Trophoblast cell (in vitro differentiated cells and primary cell): ENCODE data around the gene ARHGAP31.

Experiments
- DNase-seq, 2 donors: peaks; one replicate each; pipeline ENCODE4 v3.0.0-alpha.2; 2016
- H2AFZ ChIP-seq: 2 replicates; pipeline ENCODE4 v1.6.1; 2013; ENCODE audit warnings: low read length, moderate library complexity, mild to moderate bottlenecking; ENCODE audit not compliant: insufficient read depth, poor library complexity
- H2AK5ac ChIP-seq: 2 replicates; pipeline ENCODE4 v1.6.1; 2013; ENCODE audit warnings: mild to moderate bottlenecking, low read length
- H2BK120ac ChIP-seq: 2 replicates; pipeline ENCODE4 v1.6.1; 2013; ENCODE audit warnings: low read length, mild to moderate bottlenecking, moderate library complexity; ENCODE audit not compliant: insufficient read depth, poor library complexity
- H2BK12ac ChIP-seq: 2 replicates; pipeline ENCODE4 v1.6.1; 2013; ENCODE audit warnings: mild to moderate bottlenecking, low read length, moderate library complexity
- H2BK5ac ChIP-seq: 2 replicates; pipeline ENCODE4 v1.6.1; 2013; ENCODE audit warnings: low read length, low read depth, moderate library complexity, mild to moderate bottlenecking; ENCODE audit not compliant: poor library complexity
- H3K14ac ChIP-seq: 2 replicates; pipeline ENCODE4 v1.6.1; 2013; ENCODE audit warnings: mild to moderate bottlenecking, low read length
- H3K18ac ChIP-seq: 2 replicates; pipeline ENCODE4 v1.6.1; 2013; ENCODE audit warnings: mild to moderate bottlenecking, low read length
- H3K23ac ChIP-seq: 2 replicates; pipeline ENCODE4 v1.6.1; 2013; ENCODE audit warnings: low read length
- H3K27ac ChIP-seq: 2 replicates; pipeline ENCODE4 v1.5.1; 2013; ENCODE audit warnings: low read depth, mild to moderate bottlenecking, inconsistent platforms, low read length, moderate library complexity
- H3K27me3 ChIP-seq: 2 replicates; pipeline ENCODE4 v1.6.1; 2013; ENCODE audit warnings: inconsistent platforms, mild to moderate bottlenecking, low read length, moderate library complexity; ENCODE audit not compliant: insufficient read depth
- H3K36me3 ChIP-seq, 2 experiments: 1 replicate in 1 of 2; 2 replicates in 1 of 2; pipeline ENCODE4 v1.6.1; 2013; ENCODE audit warnings: low read length in 2 of 2, mild to moderate bottlenecking in 2 of 2, moderate library complexity in 1 of 2; ENCODE audit not compliant: insufficient read depth in 2 of 2, control insufficient read depth in 1 of 2
- H3K4ac ChIP-seq: 2 replicates; pipeline ENCODE4 v1.6.1; 2013; ENCODE audit warnings: low read depth, mild to moderate bottlenecking, low read length, moderate library complexity
- H3K4me1 ChIP-seq, 2 experiments: 1 replicate in 1 of 2; 2 replicates in 1 of 2; pipeline ENCODE4 v1.6.1; 2013; ENCODE audit warnings: low read length in 2 of 2, mild to moderate bottlenecking in 2 of 2, moderate library complexity in 1 of 2; ENCODE audit not compliant: insufficient read depth in 2 of 2, control insufficient read depth in 1 of 2
- H3K4me2 ChIP-seq: 2 replicates; pipeline ENCODE4 v1.6.1; 2013; ENCODE audit warnings: inconsistent platforms, mild to moderate bottlenecking, low read length, moderate library complexity
- H3K4me3 ChIP-seq: 2 replicates; pipeline ENCODE4 v1.5.1; 2013; ENCODE audit warnings: mild to moderate bottlenecking, low read depth, low read length, inconsistent platforms
- H3K79me1 ChIP-seq: one replicate; pipeline ENCODE4 v1.6.1; 2013; ENCODE audit warnings: low read length
- H3K79me2 ChIP-seq: 2 replicates; pipeline ENCODE4 v1.6.1; 2013; ENCODE audit warnings: low read length, mild to moderate bottlenecking; ENCODE audit not compliant: control insufficient read depth, insufficient read depth, poor library complexity
- H3K9ac ChIP-seq: 2 replicates; pipeline ENCODE4 v1.6.1; 2013; ENCODE audit warnings: mild to moderate bottlenecking, low read length
- H3K9me3 ChIP-seq: 2 replicates; pipeline ENCODE4 v1.6.1; 2013; ENCODE audit warnings: low read depth, mild to moderate bottlenecking, control low read depth, inconsistent platforms, low read length; ENCODE audit not compliant: insufficient read depth
- H4K12ac ChIP-seq: 2 replicates; pipeline ENCODE4 v1.6.1; 2013; ENCODE audit warnings: low read depth, mild to moderate bottlenecking, low read length, moderate library complexity
- H4K8ac ChIP-seq: 2 replicates; pipeline ENCODE4 v1.6.1; 2013; ENCODE audit warnings: low read depth, mild to moderate bottlenecking, low read length, moderate library complexity
- H4K91ac ChIP-seq: one replicate; pipeline ENCODE4 v1.6.1; 2013; ENCODE audit warnings: low read depth, mild to moderate bottlenecking, low read length, moderate library complexity
- WGBS: extraction: QIAGEN DNeasy Blood & Tissue Kit; methylation state at CpG from one replicate; pipeline ENCODE4 v1.1.7; 2013; ENCODE audit warnings: missing lambda C conversion rate; ENCODE audit not compliant: insufficient read length, insufficient coverage; ENCODE audit errors: extremely low coverage; 5-methylcytosine and 5-hydroxymethylcytosine counted together

ARHGAP31 gene

GRCh38 chr3:119428538-119428937 is 134.4 kb downstream of the ARHGAP31 start:
- Histone ChIP-seq H3K14ac (no peak overlapping the region), H3K79me2 (no peaks in the 10 kb centered on the region), H3K79me1 (no peaks in the 10 kb centered on the region), H4K8ac (no peak overlapping the region), H3K4ac (no peak overlapping the region), H2BK12ac (no peak overlapping the region), H3K27ac (no peak overlapping the region), H4K12ac (no peak overlapping the region), H3K18ac (no peak overlapping the region), H2AFZ (no peak overlapping the region), H3K23ac (no peak overlapping the region), H3K4me3 (no peak overlapping the region), H3K36me3 (peaks cover 2 to 14% of the 10 kb centered on the region in 2 experiments), H3K4me2 (no peak overlapping the region), H3K9ac (no peak overlapping the region), H2AK5ac (no peak overlapping the region), H3K9me3 (no peaks in the 10 kb centered on the region), H2BK5ac (no peak overlapping the region), H3K27me3 (no peaks in the 10 kb centered on the region), H3K4me1 (no peaks in the 10 kb centered on the region), H2BK120ac (no peak overlapping the region), H4K91ac (no peak overlapping the region)
- WGBS = no CpG with 5 or more reads among the region's 1 CpG
- DNase-seq = no peak

GRCh38 chr3:119433613-119434325 is 139.6 kb downstream of the ARHGAP31 start:
- no peak overlapping the region for H3K4me2 ChIP-seq
- H3K79me2 ChIP-seq = no peaks in the 10 kb centered on the region
- no peaks in the 10 kb centered on the region for H3K9me3 ChIP-seq
- H2BK5ac ChIP-seq = no peak overlapping the region
- H3K27ac ChIP-seq = no peak overlapping the region
- H2BK12ac ChIP-seq = no peak overlapping the region
- H4K12ac ChIP-seq = no peak overlapping the region
- peak in 1 of 2 donors; percentile 42 for DNase-seq
- H3K9ac ChIP-seq = no peak overlapping the region
- no peak overlapping the region for H2AFZ ChIP-seq
- H4K8ac ChIP-seq = no peak overlapping the region
- H3K4ac ChIP-seq = no peak overlapping the region
- H2AK5ac ChIP-seq = no peak overlapping the region
- no peaks in the 10 kb centered on the region for H3K79me1 ChIP-seq
- WGBS = no CpG with 5 or more reads among the region's 3 CpGs
- no peak overlapping the region for H3K18ac ChIP-seq
- no peak overlapping the region for H3K4me3 ChIP-seq
- H4K91ac ChIP-seq = no peak overlapping the region
- no peaks in the 10 kb centered on the region for H3K27me3 ChIP-seq
- H3K23ac ChIP-seq = no peak overlapping the region
- no peak overlapping the region for H2BK120ac ChIP-seq
- no peak overlapping the region for H3K14ac ChIP-seq
- peaks cover 14 to 39% of the 10 kb centered on the region in 2 experiments for H3K36me3 ChIP-seq
- H3K4me1 ChIP-seq = peaks cover 0 to 2% of the 10 kb centered on the region in 2 experiments

- Histone ChIP-seq H3K36me3 (peaks cover 15 to 38% of the 10 kb centered on the region in 2 experiments), H3K27ac (no peak overlapping the region), H3K9ac (no peak overlapping the region), H3K4me3 (no peak overlapping the region), H2BK5ac (no peak overlapping the region), H3K27me3 (no peaks in the 10 kb centered on the region), H3K79me2 (no peaks in the 10 kb centered on the region), H3K23ac (no peak overlapping the region), H3K9me3 (no peaks in the 10 kb centered on the region), H3K4ac (no peak overlapping the region), H2BK120ac (no peak overlapping the region), H4K91ac (no peak overlapping the region), H2AK5ac (no peak overlapping the region), H3K14ac (no peak overlapping the region), H3K4me1 (peaks cover 0 to 2% of the 10 kb centered on the region in 2 experiments), H3K79me1 (no peaks in the 10 kb centered on the region), H4K8ac (no peak overlapping the region), H4K12ac (no peak overlapping the region), H3K4me2 (no peak overlapping the region), H2AFZ (no peak overlapping the region), H3K18ac (no peak overlapping the region), H2BK12ac (no peak overlapping the region)
- no CpG with 5 or more reads among the region's 4 CpGs for WGBS
- DNase-seq = no peak
Measured at GRCh38 chr3:119434703-119435102, 140.5 kb downstream of the ARHGAP31 start.

GRCh38 chr3:119436977-119437376 is 142.8 kb downstream of the ARHGAP31 start:
- no peak overlapping the region for H3K4ac ChIP-seq
- peaks cover 0 to 2% of the 10 kb centered on the region in 2 experiments for H3K4me1 ChIP-seq
- H3K4me3 ChIP-seq = no peak overlapping the region
- no peak overlapping the region for H2AFZ ChIP-seq
- peaks cover 17 to 32% of the 10 kb centered on the region in 2 experiments for H3K36me3 ChIP-seq
- no peaks in the 10 kb centered on the region for H3K79me1 ChIP-seq
- no peak overlapping the region for H4K12ac ChIP-seq
- H2BK12ac ChIP-seq = no peak overlapping the region
- H3K79me2 ChIP-seq = no peaks in the 10 kb centered on the region
- H4K8ac ChIP-seq = no peak overlapping the region
- H3K9me3 ChIP-seq = no peaks in the 10 kb centered on the region
- H2BK5ac ChIP-seq = no peak overlapping the region
- no peak overlapping the region for H3K18ac ChIP-seq
- H3K27me3 ChIP-seq = no peaks in the 10 kb centered on the region
- DNase-seq = no peak
- H2BK120ac ChIP-seq = no peak overlapping the region
- H3K27ac ChIP-seq = no peak overlapping the region
- no CpG with 5 or more reads among the region's 1 CpG for WGBS
- no peak overlapping the region for H3K4me2 ChIP-seq
- no peak overlapping the region for H3K9ac ChIP-seq
- H2AK5ac ChIP-seq = no peak overlapping the region
- no peak overlapping the region for H3K23ac ChIP-seq
- no peak overlapping the region for H4K91ac ChIP-seq
- H3K14ac ChIP-seq = no peak overlapping the region
